Adipocyte (in vitro differentiated cells): ENCODE data around the gene TBX21.

Experiments used
- DNase-seq: peaks from one replicate; pipeline ENCODE4 v3.0.0-alpha.2; 2015; ENCODE audit warnings: low read depth
- H3K27me3 ChIP-seq: replicated peaks from 2 replicates; pipeline ENCODE4 v1.7.0; 2013; ENCODE audit warnings: mild to moderate bottlenecking, low read length, moderate library complexity; ENCODE audit not compliant: control insufficient read depth, insufficient read depth
- H3K36me3 ChIP-seq: 2 replicates; pipeline ENCODE4 v1.7.0; 2013; ENCODE audit warnings: low read length, mild to moderate bottlenecking, moderate library complexity; ENCODE audit not compliant: control insufficient read depth, insufficient read depth, severe bottlenecking
- H3K4me1 ChIP-seq: 2 replicates; pipeline ENCODE4 v1.7.0; 2013; ENCODE audit warnings: mild to moderate bottlenecking, low read length, moderate library complexity; ENCODE audit not compliant: control insufficient read depth, insufficient read depth
- H3K4me3 ChIP-seq: 2 replicates; pipeline ENCODE4 v1.7.0; 2013; ENCODE audit warnings: mild to moderate bottlenecking, low read length, moderate library complexity
- H3K9ac ChIP-seq: 2 replicates; pipeline ENCODE4 v1.7.0; 2013; ENCODE audit warnings: mild to moderate bottlenecking, low read length, moderate library complexity
- H3K9me3 ChIP-seq: 2 replicates; pipeline ENCODE4 v1.7.0; 2013; ENCODE audit warnings: mild to moderate bottlenecking, low read length, moderate library complexity; ENCODE audit not compliant: control insufficient read depth

TBX21 gene

DNA sequence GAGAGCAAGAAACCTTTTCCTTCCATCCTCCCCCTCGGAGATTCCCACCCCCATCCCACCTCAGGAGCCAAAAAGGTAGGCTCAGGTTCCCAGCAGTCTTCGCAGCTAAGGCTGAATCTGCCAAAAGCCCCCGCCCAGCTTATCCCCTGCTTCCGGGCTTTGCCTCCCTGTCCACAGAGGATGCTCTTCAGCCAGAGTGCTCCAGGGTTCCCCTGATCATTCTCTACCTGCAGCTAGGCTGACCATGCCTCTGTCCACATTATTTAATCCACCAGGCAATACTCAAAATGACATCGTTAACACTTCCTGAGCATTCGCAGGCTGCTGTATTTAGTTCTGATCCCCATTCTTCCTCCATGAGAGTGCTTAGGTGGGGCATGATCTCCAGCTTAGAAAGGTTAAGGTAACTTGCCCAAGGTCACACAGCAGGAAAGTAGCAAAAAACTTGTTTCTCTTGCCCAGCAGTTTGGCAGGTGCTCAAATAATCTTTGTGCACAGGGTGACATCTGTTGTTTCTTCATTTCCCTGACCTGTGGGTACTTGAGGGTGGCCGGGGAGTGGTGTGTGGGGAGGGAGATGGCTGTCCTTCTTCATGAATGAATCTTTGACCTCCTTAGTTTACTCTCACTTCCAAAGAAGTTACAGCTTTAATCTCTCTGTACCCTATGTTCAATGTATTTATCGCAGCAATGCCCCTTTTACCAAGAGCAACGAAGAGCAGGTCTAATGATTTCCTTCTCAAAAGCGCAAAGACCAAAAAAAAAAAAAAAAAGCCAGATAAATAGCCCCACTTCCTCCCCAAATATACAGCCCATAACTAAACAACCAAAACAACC, 39.9 kb upstream of the TBX21 start:
- Histone ChIP-seq H3K9ac (peak overlapping the region; percentile 86), H3K4me3 (peak overlapping the region; percentile 83), H3K9me3 (no peaks in the 10 kb centered on the region), H3K27me3 (no peaks in the 10 kb centered on the region), H3K4me1 (peaks cover 23% of the 10 kb centered on the region), H3K36me3 (peaks cover 6% of the 10 kb centered on the region)
- peak; percentile 33 for DNase-seq

DNA sequence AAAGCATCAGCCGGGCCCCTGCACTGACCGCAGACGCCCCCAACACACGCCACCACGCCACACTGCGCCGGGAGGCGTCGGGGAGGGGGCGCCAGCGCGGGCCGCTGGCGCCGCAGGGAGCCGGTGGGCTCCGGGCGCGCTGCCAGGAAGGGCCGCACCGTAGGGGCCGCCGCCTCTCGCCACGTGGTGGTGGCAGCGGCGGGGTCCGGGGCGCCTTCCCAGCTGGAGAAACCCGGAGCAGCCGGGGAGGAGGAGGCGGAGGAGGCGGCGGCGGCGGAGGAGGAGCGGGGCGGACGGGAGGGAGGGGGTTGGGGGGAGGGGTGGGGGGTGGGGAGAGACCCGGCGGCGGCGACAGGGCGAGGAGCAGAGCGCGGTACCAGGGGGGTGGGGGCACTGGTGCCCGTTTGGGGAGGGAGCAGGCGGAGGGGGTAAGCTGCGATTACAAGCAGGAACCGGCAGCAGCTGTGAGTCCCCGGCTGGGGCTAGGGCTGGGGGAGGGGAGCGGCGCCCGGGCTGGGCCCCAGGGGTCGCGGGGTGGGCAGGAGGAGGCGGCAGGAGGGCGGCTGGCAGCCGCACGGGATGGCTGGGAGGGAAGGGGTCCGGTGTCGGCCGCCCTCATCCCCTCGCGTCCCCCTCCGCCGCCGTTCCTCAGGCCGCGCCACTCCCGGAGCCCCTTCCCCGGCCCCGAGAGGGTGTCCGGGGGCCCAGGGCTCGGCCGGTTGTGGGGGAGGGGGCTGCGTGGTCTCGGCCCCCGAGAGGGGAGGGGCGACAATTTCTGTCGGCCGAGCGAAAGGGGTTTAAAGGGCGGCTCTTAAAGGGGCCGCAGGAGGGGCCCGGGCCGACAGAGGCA, 39.1 kb upstream of the TBX21 start, which contains the start of gene TBKBP1:
Gene TBKBP1 (plus strand): TSS at position 431 of the 850 bp plus-strand sequence. CDS start 1,952 bp downstream, outside the sequence.
- peak within 1 kb of the TSS; percentile 87 for H3K9ac ChIP-seq
- peaks cover 21% of the 10 kb centered on the region for H3K4me1 ChIP-seq
- H3K4me3 ChIP-seq, result peak within 1 kb of the TSS; percentile 83
- peaks cover 12% of the 10 kb centered on the region for H3K36me3 ChIP-seq
- DNase-seq, result peak; percentile 81
- H3K9me3 ChIP-seq, result no peaks in the 10 kb centered on the region
- H3K27me3 ChIP-seq, result no peaks in the 10 kb centered on the region

GRCh38 chr17:47694581-47695428, 38.2 kb upstream of the TBX21 start:
- DNase-seq, result peak; percentile 70
- no peaks in the 10 kb centered on the region for H3K9me3 ChIP-seq
- H3K27me3 ChIP-seq, result no peaks in the 10 kb centered on the region
- H3K9ac ChIP-seq, result peak overlapping the region; percentile 87
- H3K4me1 ChIP-seq, result peaks cover 21% of the 10 kb centered on the region
- H3K4me3 ChIP-seq, result peak overlapping the region; percentile 77
- peaks cover 19% of the 10 kb centered on the region for H3K36me3 ChIP-seq

DNA sequence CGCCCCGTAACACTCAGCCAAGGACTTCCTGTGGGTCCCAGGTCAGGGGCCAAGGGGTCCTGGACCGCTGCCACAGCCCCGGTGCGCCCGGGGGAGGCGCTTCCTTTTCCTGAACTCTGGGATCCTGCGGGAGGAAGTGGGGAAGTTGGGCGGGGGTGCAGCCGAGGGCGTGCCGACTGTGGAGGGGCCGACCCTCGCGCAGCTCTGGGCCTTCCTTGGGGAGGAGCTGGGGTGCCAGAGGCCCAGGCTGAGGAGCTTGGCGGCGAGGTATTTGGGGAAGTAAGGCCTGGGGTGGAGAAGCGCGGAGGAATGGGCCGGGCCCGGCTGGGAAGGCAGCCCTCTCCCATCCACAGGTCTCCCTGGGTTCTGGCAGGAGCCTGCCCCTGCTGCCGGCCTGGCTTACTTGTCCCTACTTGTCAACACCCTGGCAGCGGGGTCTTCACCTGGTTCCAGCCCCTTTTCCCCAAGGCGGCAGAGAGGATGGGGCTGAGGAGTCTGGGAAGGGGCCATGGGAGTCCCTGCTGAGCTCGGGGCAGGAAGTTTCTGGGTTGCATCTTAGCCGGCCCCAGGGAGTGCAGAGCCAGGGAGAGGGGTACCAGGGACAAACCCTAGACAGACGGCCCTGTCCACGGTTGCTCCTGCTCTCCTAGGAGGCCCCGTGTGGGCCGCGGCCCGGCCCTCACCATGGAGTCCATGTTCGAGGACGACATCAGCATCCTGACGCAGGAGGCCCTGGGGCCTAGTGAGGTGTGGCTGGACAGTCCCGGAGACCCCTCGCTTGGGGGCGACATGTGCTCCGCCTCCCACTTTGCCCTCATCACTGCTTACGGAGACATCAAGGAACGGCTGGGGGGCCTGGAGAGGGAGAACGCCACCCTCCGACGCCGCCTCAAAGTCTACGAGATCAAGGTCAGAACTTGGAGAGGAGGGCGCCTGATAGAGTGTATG, 37.3 kb upstream of the TBX21 start:
- no peak for DNase-seq

DNA sequence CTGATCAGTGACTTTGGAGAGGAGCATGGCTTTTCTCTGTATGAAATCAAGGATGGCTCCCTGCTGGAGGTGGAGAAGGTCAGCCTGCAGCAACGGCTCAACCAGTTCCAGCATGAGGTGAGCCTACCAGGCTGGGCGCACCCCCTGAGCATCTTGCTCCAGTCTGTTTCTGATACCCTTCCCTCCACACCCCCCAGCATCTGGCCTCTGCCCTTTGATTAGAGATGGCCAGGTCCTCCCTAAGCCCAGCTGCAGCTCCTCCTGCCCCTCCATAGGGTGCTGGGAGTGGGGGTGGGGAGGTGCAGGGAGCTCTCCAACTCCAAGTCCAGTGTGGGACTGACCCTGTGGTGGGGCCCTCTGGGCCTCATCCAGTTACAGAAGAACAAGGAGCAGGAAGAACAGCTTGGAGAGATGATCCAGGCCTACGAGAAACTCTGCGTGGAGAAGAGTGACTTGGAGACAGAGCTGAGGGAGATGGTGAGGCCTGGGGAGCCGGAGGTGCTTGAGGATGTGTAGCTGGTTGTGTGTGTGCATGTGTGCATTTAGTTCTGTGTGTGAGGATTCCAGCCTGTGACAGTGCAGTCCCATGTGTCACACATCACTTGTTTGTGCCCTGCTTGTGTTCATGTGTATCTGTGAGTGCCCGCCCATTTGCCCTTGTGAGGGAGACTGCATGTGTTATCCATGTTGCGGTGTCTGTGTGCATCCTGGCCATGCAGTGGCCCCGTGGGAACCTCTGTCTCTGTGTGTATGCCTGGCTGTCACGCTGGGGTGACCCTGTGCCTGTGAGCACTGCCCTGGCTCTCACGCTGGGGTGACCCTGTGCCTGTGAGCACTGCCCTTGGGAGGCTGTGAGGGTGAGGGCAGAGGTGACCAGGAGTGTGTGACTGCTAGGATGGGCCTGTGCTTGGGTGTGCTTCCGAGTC, 36.1 kb upstream of the TBX21 start:
- DNase-seq, result no peak

More for the DNA sequence above, 37.3 kb upstream of the TBX21 start:
- H3K27me3 ChIP-seq, result no peaks in the 10 kb centered on the region
- peak overlapping the region; percentile 77 for H3K4me3 ChIP-seq
- H3K9me3 ChIP-seq, result no peaks in the 10 kb centered on the region
- peaks cover 24% of the 10 kb centered on the region for H3K36me3 ChIP-seq
- peaks cover 21% of the 10 kb centered on the region for H3K4me1 ChIP-seq
- peak overlapping the region; percentile 81 for H3K9ac ChIP-seq

DNA sequence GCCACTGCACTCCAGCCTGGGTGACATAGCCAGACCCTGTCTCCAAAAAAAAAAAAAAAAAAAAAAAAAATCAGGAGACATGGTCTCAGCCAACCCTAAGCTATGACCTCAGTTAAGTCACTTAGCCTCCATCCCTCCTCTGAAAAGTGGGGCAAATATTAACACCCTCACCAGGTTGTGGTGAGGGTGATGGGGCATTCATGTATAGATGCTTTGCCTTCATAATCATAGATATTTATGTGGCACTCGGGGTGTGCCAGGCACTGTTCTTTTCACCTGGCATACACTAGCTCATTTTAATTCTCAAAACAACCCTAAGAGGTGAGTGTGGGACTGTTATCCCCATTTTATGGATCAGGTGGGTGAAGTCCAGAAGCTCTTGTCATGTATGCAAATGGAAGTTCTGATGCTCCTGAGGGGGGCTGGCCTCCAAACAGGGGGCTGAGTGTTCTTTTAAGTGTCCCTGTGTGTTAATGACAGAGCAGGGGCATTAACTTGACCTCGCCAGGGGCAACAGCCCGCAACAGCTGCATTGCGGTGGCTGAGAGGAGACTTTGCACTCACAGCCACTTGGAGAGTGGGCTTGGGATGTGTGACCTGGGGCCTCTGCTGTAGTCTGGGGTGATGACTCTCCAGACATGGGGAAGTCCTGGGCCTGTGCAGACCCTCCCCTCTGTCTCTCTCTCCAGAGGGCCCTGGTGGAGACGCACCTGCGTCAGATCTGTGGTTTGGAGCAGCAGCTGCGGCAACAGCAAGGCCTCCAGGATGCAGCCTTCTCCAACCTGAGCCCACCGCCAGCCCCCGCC, 34.9 kb upstream of the TBX21 start:
- Histone ChIP-seq H3K36me3 (peaks cover 40% of the 10 kb centered on the region), H3K4me1 (peaks cover 18% of the 10 kb centered on the region), H3K9me3 (no peaks in the 10 kb centered on the region), H3K27me3 (no peaks in the 10 kb centered on the region), H3K4me3 (no peak overlapping the region), H3K9ac (no peak overlapping the region)
- DNase-seq, result no peak

More for the DNA sequence above, 36.1 kb upstream of the TBX21 start:
- Histone ChIP-seq H3K4me1 (peaks cover 21% of the 10 kb centered on the region), H3K27me3 (no peaks in the 10 kb centered on the region), H3K9ac (peak overlapping the region; percentile 2), H3K4me3 (no peak overlapping the region), H3K36me3 (peaks cover 37% of the 10 kb centered on the region), H3K9me3 (no peaks in the 10 kb centered on the region)

- Histone ChIP-seq H3K9ac (no peak overlapping the region), H3K9me3 (no peaks in the 10 kb centered on the region), H3K27me3 (no peaks in the 10 kb centered on the region), H3K4me3 (no peak overlapping the region), H3K36me3 (peaks cover 45% of the 10 kb centered on the region), H3K4me1 (peaks cover 14% of the 10 kb centered on the region)
- peak; percentile 74 for DNase-seq
These were observed 34.1 kb upstream of the TBX21 start for GRCh38 chr17:47698749-47699535.

- no peak overlapping the region for H3K9ac ChIP-seq
These were observed 33.5 kb upstream of the TBX21 start for GRCh38 chr17:47699536-47699840.

More at GRCh38 chr17:47699536-47699840, 33.5 kb upstream of the TBX21 start:
- DNase-seq, result no peak
- Histone ChIP-seq H3K4me3 (no peak overlapping the region), H3K36me3 (peaks cover 49% of the 10 kb centered on the region), H3K27me3 (no peaks in the 10 kb centered on the region), H3K9me3 (no peaks in the 10 kb centered on the region), H3K4me1 (peaks cover 14% of the 10 kb centered on the region)
